Dendritic cell treated with granulocyte-macrophage colony-stimulating factor and Interleukin-4, amounts not matched to agents 40 ng/mL and 50 ng/mL, for 4 days (primary cell): ENCODE measurements around the gene TARS1.
"Not testable (repeated sequence)": the region's sequence is repeated elsewhere in the genome, so short reads cannot be mapped to it uniquely, and the experiment has no call there.

Experiments used
- H3K27ac Mint-ChIP-seq: one replicate; pipeline ENCODE4 v1.8.0; 2022; ENCODE audit warnings: mild to moderate bottlenecking, mixed read lengths
- H3K27me3 Mint-ChIP-seq: one replicate; pipeline ENCODE4 v1.8.0; 2022; ENCODE audit warnings: mild to moderate bottlenecking, mixed read lengths
- H3K36me3 Mint-ChIP-seq: one replicate; pipeline ENCODE4 v1.8.0; 2022; ENCODE audit warnings: low read depth, mixed read lengths
- H3K4me1 Mint-ChIP-seq: one replicate; pipeline ENCODE4 v1.8.0; 2022; ENCODE audit warnings: low read depth, mixed read lengths
- H3K4me3 Mint-ChIP-seq: one replicate; pipeline ENCODE4 v1.8.0; 2022; ENCODE audit warnings: mild to moderate bottlenecking, moderate library complexity, mixed read lengths
- H3K9me3 Mint-ChIP-seq: one replicate; pipeline ENCODE4 v1.8.0; 2022; ENCODE audit warnings: mixed read lengths
- intact Hi-C: fragments of 100-400 bp; cut with micrococcal nuclease; formaldehyde crosslinking; loops from one replicate; pipeline ENCODE4 v1.15.0; 2022

The TARS1 gene

GRCh38 chr5:33423018-33423630, 17.6 kb upstream of the TARS1 start:
- Mint-ChIP-seq H3K27me3 (no peaks in the 10 kb centered on the region), H3K4me3 (no peak overlapping the region), H3K36me3 (no peaks in the 10 kb centered on the region), H3K4me1 (no peaks in the 10 kb centered on the region), H3K9me3 (no peaks in the 10 kb centered on the region), H3K27ac (no peak overlapping the region)
- intact Hi-C loops = loop anchor here (2.0 kb wide), 1 partner anchor 712 kb away; the partner anchor contains the start of gene NPR3

GRCh38 chr5:33425314-33425713, 15.5 kb upstream of the TARS1 start:
- Mint-ChIP-seq H3K27ac (no peak overlapping the region), H3K9me3 (no peaks in the 10 kb centered on the region), H3K4me1 (no peaks in the 10 kb centered on the region), H3K4me3 (no peak overlapping the region), H3K27me3 (no peaks in the 10 kb centered on the region), H3K36me3 (no peaks in the 10 kb centered on the region)
- intact Hi-C loops = no loop called here

- H3K4me3 Mint-ChIP-seq = no peak overlapping the region
- no peak overlapping the region for H3K27ac Mint-ChIP-seq
- no peaks in the 10 kb centered on the region for H3K9me3 Mint-ChIP-seq
- H3K4me1 Mint-ChIP-seq = peaks cover 2% of the 10 kb centered on the region
- H3K27me3 Mint-ChIP-seq = no peaks in the 10 kb centered on the region
- no peaks in the 10 kb centered on the region for H3K36me3 Mint-ChIP-seq
- intact Hi-C loops = no loop called here
Observed at GRCh38 chr5:33430983-33431382, 9.8 kb upstream of the TARS1 start.

DNA sequence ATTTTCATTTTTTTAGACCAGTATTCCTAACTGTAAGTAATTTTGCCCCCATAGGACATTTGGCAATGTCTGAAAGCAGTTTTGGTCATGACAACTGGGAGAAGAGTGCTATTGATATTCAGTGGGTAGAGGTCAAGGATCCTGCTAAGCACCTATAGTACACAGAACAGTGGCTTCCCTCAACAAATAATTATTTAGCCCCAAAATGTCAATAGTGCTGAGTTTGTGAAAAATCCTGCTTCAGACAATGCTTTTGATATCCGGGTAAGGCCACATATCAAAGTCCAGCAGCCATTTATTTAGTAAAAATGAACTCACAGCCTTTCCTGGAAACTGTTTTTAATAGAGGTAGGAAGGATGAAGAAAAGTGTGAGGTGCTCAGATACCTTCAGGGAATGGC, 8.1 kb upstream of the TARS1 start:
- Mint-ChIP-seq H3K4me3 (no peak overlapping the region), H3K27me3 (no peaks in the 10 kb centered on the region), H3K4me1 (peaks cover 5% of the 10 kb centered on the region), H3K36me3 (no peaks in the 10 kb centered on the region), H3K9me3 (no peaks in the 10 kb centered on the region), H3K27ac (no peak overlapping the region)
- intact Hi-C loops = no loop called here

DNA sequence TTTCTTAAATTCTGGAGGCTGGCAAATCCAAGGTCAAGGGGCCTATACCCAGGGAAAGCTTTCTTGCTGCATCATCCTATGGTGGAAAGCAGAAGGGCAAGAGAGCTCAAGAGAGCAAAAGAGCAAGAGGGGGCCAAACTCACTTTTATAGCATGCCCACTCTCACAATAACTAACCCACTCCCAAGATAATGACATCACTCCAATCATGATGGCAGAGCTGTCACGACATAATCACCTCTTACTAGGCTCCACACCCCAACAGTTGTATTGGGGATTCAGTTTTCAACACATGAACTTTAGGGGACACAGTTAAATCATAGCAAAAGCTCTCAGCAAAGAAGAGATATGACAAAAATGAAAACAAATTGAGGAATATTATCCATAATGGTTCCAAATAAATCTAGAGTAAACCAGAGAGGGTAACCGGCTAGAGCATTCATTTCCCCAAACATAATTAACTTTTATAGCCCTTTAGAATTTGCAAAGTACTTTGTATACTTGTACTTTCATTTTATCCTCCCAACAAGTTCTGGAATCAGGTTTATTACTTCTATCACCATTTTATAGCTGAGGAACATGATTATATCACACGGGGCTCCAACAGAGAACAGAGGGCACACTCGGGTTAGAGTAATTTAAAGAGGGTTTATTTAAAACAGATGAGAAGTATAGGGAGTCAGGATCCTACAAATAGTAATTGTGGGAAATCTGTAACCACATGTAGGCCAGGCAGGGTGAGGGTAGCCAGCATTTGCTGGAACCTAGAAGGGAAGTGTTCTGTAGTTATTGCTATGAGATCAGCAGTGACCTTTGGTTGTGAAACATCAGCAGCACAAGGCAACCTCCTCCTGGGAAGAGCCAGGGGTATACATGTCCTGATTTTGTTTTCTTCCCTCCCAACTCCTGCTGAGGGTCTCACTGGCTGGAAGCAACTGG, 7.2 kb upstream of the TARS1 start:
- no peaks in the 10 kb centered on the region for H3K9me3 Mint-ChIP-seq
- no peaks in the 10 kb centered on the region for H3K27me3 Mint-ChIP-seq
- H3K4me1 Mint-ChIP-seq = peaks cover 5% of the 10 kb centered on the region
- intact Hi-C loops = no loop called here
- no peak overlapping the region for H3K27ac Mint-ChIP-seq
- no peak overlapping the region for H3K4me3 Mint-ChIP-seq
- H3K36me3 Mint-ChIP-seq = no peaks in the 10 kb centered on the region

DNA sequence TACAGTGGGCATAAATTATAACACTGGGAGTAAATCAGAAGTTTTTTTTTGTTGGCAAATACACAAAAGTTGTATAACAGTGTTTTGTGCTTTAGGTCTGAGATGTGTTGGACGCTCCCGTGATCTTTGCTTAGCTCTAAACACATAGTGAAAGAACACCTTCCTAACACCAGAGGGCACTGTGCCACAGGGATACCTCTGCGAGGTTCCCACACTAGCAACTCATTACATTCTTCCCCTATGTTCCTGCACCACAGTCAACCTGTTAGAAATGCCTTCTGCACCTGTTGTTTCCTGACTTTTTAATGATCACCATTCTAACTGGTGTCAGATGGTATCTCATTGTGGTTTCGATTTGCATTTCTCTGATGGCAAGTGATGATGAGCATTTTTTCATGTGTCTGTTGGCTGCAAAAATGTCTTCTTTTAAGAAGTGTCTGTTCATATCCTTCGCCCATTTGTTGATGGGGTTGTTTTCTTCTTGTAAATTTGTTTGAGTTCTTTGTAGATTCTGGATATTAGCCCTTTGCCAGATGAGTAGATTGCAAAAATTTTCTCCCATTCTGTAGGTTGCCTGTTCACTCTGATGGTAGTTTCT, 4.8 kb upstream of the TARS1 start:
- not testable (repeated sequence) for H3K4me3 Mint-ChIP-seq, H3K9me3 Mint-ChIP-seq, H3K27me3 Mint-ChIP-seq, H3K27ac Mint-ChIP-seq, H3K36me3 Mint-ChIP-seq, H3K4me1 Mint-ChIP-seq
- intact Hi-C loops = loop anchor here (1.0 kb wide), 1 partner anchor 498 kb away; no protein-coding TSS in a partner anchor

DNA sequence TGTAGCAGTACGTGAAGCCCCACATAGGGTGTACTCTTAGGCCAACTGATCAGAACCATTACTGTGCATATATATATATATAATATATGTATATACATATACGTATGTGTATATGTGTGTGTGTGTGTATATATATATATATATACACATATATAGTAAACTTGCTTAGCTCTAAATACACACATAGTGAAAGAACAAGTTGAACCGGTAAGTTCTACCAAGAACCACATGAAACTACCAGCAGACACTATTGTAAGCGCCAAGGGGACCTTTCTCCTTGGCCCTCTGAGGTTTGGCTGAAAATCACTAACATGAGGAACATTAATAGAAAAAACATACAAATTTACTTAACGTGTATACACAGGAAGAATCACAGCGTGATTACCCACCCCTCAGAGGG, 1.8 kb upstream of the TARS1 start:
- H3K4me3 Mint-ChIP-seq = no peak overlapping the region
- intact Hi-C loops = no loop called here

DNA sequence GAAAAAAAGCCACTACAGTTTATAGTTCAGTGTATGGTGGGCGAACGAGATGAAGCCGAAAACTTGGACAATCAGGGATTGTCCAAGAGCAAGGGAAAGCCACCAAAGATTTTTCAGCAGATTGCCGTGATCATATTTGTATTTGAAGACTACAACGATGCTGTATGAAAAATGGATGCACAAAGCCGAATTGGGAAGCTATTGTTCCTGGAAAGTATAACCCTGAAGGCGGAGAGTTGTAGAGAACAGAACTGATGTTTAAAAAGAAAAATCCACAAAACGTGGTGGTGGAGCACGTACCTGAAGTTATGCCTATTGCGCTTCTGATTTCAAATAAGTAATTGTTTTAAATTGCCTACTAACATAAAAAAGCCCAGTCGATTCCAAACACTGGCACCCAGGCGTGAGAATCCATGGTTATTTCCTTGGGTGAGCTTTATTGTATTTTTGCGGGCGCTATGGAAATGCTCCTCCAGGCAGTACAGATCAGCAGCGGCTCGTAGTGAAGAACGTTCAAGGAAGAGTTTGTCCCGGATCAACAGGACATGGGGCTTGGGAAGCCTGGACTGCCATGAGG, 772 bp upstream of the TARS1 start:
- peaks cover 18% of the 10 kb centered on the region for H3K36me3 Mint-ChIP-seq
- peaks cover 14% of the 10 kb centered on the region for H3K4me1 Mint-ChIP-seq
- H3K27ac Mint-ChIP-seq = no peak overlapping the region
- H3K9me3 Mint-ChIP-seq = no peaks in the 10 kb centered on the region
- no peaks in the 10 kb centered on the region for H3K27me3 Mint-ChIP-seq
- H3K4me3 Mint-ChIP-seq = no peak overlapping the region
- intact Hi-C loops = loop anchor here (2.0 to 5.0 kb wide), 3 partner anchors 569 to 1492 kb away; partner anchors contain the start of genes AMACR and MTMR12

More for the DNA sequence above, 1.8 kb upstream of the TARS1 start:
- Mint-ChIP-seq H3K27me3 (no peaks in the 10 kb centered on the region), H3K27ac (no peak overlapping the region), H3K4me1 (peaks cover 14% of the 10 kb centered on the region), H3K9me3 (no peaks in the 10 kb centered on the region), H3K36me3 (peaks cover 11% of the 10 kb centered on the region)

DNA sequence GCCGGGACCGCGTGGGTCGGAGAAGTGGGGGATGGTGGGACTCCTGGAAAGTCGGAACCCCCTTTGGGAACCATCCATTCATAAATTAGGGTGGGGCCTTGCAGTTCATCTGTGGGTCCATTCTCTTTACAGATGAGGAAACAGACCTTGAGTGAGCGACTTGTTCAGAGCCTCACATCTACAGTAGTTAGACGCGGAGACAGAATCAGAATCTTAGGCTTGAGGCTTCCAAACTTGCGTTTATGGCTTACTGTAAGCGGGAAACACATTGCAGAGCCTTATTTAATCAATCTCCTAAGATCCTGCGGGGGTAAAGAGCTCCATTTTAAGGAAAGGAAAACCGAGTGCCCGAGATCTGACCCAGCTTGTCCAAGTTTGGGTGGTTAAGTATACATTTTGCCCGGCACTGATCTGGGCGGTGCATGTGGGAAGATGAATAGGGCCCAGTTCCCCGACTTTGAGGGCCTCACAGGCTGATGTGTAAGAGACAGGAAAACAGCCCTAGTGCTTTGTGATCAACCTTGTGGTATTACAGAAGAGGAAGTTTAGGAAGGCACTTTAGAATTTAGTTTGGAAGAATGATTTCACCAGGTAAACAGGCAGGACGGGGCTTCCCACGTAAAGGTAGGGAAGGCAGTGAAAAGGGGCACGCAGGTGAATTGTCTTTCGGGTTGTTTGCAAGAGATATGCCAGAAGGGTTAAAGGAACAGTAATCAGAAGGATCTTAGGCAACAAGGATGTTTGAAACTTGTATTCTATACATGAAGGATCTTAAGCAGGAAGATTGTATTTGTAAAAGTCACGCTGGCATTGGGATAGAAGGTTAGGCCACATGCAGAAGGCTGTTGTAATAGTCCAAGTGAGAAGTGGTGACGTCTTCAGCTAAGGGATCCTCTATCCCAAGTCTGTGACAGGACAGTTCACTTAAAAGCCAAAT, 744 bp downstream of the TARS1 start:
- Mint-ChIP-seq H3K27me3 (no peaks in the 10 kb centered on the region), H3K27ac (no peak overlapping the region), H3K4me1 (peaks cover 17% of the 10 kb centered on the region), H3K4me3 (no peak overlapping the region), H3K9me3 (no peaks in the 10 kb centered on the region), H3K36me3 (peaks cover 32% of the 10 kb centered on the region)
- intact Hi-C loops = loop anchor here (2.0 to 5.0 kb wide), 3 partner anchors 567 to 1491 kb away; partner anchors contain the start of genes AMACR and MTMR12

DNA sequence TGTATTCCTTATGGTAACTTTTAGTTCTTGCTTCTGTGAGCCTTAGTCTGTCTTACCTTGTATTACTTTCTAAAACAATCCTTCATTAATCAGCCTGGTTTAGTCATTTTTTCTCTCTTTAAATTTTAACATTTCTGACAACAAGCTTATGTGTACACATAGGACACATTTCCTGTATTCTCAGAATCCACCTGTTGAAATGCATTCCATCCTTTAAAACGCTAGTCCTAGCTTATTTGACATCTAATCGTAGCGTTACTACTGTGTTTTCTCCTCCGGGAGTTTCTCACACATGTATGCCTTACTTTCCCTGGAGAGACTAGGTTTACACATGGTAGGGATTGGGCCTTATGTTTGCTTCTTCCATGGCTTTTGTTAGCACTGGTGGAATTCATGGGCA, 3.8 kb downstream of the TARS1 start:
- Mint-ChIP-seq H3K27me3 (no peaks in the 10 kb centered on the region), H3K36me3 (peaks cover 43% of the 10 kb centered on the region), H3K9me3 (no peaks in the 10 kb centered on the region), H3K4me3 (no peak overlapping the region), H3K4me1 (peaks cover 24% of the 10 kb centered on the region), H3K27ac (no peak overlapping the region)
- intact Hi-C loops = loop anchor here (5.0 kb wide), 2 partner anchors 1132 to 1488 kb away; partner anchors contain the start of gene MTMR12

GRCh38 chr5:33445798-33446197, 5.0 kb downstream of the TARS1 start:
- Mint-ChIP-seq H3K36me3 (peaks cover 46% of the 10 kb centered on the region), H3K4me3 (no peak overlapping the region), H3K27ac (no peak overlapping the region), H3K9me3 (no peaks in the 10 kb centered on the region), H3K27me3 (no peaks in the 10 kb centered on the region), H3K4me1 (peaks cover 24% of the 10 kb centered on the region)
- intact Hi-C loops = no loop called here

DNA sequence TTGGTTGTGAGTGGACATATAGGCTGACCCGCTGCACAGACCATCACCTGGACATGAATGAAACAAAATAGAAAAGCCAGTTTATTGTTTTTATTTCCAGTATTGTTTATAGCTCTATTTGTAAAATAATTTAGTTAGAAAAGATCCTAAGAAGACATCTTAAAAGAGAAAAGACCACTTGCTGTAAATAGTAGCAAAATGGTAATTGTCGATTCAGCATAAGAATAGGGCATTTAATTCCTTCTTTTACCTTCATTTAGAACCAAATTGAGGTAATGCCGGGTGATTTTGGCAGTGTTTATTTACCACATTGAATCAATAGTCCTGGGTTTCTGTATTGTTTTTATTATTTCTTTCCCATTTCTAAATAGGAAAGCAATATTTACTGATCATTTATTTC, 7.4 kb downstream of the TARS1 start:
- H3K27me3 Mint-ChIP-seq = no peaks in the 10 kb centered on the region
- H3K9me3 Mint-ChIP-seq = no peaks in the 10 kb centered on the region
- peaks cover 22% of the 10 kb centered on the region for H3K4me1 Mint-ChIP-seq
- H3K36me3 Mint-ChIP-seq = peaks cover 60% of the 10 kb centered on the region
- H3K4me3 Mint-ChIP-seq = no peak overlapping the region
- no peak overlapping the region for H3K27ac Mint-ChIP-seq
- intact Hi-C loops = no loop called here

DNA sequence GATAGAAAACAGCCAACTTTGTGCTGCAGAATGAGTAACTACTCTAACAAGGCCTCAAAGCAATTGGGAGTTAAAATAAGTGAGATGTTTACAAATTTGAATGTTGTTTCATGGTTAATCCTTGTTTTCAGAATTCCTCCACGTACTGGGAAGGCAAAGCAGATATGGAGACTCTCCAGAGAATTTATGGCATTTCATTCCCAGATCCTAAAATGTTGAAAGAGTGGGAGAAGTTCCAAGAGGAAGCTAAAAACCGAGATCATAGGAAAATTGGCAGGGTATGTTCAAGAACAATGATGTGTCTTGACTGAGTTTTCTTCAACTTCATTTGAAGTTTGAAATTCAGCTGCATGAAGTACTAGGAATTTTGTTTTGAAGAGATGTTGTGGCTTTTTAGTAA, 16.4 kb downstream of the TARS1 start:
- H3K27me3 Mint-ChIP-seq = no peaks in the 10 kb centered on the region
- no peak overlapping the region for H3K27ac Mint-ChIP-seq
- no peaks in the 10 kb centered on the region for H3K9me3 Mint-ChIP-seq
- H3K4me1 Mint-ChIP-seq = peaks cover 4% of the 10 kb centered on the region
- intact Hi-C loops = no loop called here
- no peak overlapping the region for H3K4me3 Mint-ChIP-seq
- peaks cover 92% of the 10 kb centered on the region for H3K36me3 Mint-ChIP-seq
